Fibroblast of pulmonary artery (primary cell): Measurements from ENCODE around the gene EP400.

Experiments used
- DNase-seq: peaks from one replicate; pipeline ENCODE4 v3.0.0-alpha.2; 2010; ENCODE audit warnings: low read depth
- H3K4me3 ChIP-seq: replicated peaks from 2 replicates; pipeline ENCODE4 v1.5.1; 2011; ENCODE audit warnings: low read depth, mild to moderate bottlenecking, control low read depth, low read length, moderate library complexity
- TF ChIP-seq, protein P1 (sequence below): IDR thresholded peaks from 2 replicates; pipeline ENCODE4 v1.5.1; 2011; ENCODE audit warnings: mild to moderate bottlenecking, control low read depth, low read length, inconsistent platforms; ENCODE audit errors: missing control alignments

EP400 gene

DNA sequence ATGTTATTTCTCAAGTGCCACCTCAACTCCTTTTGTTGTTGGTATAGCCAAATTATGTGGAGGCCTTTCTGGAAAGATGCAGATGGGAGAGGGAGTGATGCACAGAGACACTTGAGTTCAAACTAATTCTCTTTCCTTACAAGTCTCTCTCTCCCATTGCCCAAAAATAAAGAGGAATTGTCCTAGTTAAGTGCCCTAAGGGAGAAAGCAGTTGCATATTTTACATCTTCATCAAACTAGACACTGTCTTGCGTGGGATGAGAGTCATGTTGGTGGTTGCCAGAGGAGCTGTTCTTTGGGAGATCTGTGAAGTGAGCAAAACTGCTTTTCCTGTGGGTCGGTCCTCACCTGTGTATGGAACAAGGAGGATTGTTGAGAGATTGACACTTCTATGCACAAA lies 72.2 kb downstream of the EP400 start:
- no peak for DNase-seq
- TF ChIP-seq, protein P1, sequence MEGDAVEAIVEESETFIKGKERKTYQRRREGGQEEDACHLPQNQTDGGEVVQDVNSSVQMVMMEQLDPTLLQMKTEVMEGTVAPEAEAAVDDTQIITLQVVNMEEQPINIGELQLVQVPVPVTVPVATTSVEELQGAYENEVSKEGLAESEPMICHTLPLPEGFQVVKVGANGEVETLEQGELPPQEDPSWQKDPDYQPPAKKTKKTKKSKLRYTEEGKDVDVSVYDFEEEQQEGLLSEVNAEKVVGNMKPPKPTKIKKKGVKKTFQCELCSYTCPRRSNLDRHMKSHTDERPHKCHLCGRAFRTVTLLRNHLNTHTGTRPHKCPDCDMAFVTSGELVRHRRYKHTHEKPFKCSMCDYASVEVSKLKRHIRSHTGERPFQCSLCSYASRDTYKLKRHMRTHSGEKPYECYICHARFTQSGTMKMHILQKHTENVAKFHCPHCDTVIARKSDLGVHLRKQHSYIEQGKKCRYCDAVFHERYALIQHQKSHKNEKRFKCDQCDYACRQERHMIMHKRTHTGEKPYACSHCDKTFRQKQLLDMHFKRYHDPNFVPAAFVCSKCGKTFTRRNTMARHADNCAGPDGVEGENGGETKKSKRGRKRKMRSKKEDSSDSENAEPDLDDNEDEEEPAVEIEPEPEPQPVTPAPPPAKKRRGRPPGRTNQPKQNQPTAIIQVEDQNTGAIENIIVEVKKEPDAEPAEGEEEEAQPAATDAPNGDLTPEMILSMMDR: no peak
- no peak overlapping the region for H3K4me3 ChIP-seq

DNA sequence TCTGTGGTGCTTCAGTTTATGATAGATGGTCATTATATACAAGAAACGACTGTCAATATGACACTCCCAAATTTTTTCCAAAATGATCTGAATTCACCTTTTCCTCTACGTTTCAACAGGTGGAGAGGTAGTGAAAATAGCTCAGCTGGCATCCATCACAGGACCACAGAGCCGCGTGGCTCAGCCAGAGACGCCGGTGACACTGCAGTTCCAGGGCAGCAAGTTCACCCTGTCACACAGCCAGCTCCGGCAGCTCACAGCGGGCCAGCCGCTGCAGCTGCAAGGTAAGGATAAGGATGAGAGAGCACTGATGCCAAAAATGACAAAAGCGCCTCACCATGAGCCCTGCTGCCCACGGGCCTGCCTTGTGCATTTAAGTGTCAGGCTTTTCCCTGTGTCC lies 73.9 kb downstream of the EP400 start:
- TF ChIP-seq, protein P1: no peak
- H3K4me3 ChIP-seq: no peak overlapping the region
- no peak for DNase-seq

DNA sequence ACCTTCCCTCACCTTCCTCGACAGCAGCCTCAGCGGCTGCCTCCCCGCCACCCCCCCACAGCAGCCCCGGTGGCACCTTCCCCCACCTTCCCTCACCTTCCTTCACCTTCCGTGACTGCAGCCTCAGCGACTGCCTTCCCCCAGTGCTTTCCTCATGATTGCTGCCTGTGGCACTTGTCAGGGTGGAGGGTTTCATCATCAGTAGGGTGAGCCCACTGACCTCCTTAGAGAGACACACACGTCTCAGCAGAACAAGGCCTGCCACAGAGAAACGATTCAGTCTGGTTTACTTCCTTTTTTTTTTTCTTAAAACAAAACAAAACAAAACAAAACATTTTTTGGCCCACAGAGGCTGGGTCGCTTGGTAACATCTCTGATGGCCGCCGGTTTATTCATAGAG lies 75.0 kb downstream of the EP400 start:
- TF ChIP-seq, protein P1: no peak
- no peak overlapping the region for H3K4me3 ChIP-seq
- DNase-seq: no peak

DNA sequence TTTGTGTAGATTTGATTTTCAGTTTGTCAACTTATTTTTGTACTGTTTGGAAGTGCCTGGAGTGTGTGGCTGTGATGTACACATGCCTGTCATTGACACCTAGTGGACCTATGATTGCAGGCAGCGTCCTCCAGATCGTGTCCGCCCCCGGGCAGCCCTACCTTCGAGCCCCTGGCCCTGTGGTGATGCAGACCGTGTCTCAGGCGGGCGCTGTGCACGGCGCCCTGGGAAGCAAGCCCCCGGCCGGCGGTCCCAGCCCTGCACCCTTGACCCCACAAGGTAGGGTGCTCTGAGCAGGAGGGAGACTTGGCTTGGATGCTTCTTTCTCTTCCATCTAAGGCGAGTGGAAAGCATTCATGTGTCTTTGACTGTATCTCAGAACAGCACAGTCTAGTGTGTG lies 75.8 kb downstream of the EP400 start:
- DNase-seq: no peak
- no peak overlapping the region for H3K4me3 ChIP-seq
- TF ChIP-seq, protein P1: no peak

DNA sequence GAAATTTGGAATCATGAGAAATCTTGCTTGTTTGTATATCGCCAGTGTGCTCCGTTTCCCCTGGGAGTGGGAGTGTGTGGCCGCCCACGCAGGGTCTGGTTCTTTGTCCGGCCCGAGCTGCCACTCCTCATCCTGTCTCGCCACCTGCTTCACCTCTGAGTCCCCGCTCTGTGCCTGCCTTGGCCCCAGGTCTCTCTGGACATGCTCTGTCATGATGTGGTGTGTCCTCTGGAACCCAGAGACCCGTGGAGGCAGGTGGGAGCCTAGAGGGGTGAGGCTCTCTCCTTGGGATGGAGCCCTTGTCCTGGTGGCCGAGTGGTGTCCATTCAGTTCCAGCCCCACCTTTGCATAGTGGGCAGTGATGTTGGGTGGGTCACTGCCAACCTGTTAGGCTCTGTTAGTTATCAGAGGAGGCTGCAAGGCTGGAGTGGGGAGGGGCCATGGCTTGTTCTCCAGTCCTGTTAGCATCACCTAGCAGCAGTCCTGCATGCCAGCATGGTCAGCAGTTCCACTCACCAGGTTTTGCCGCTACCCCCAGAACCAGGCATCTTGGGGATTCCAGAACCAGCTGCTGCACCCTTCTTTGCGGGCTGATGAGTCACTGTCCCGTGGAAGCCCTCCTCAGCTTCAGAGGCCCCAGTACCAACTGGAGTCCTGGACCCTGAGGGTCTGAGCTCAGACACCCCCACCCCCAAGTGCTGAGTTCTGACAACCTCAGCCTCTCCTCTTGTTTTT lies 76.5 kb downstream of the EP400 start:
- no peak overlapping the region for H3K4me3 ChIP-seq
- no peak for DNase-seq
- TF ChIP-seq, protein P1: no peak

DNA sequence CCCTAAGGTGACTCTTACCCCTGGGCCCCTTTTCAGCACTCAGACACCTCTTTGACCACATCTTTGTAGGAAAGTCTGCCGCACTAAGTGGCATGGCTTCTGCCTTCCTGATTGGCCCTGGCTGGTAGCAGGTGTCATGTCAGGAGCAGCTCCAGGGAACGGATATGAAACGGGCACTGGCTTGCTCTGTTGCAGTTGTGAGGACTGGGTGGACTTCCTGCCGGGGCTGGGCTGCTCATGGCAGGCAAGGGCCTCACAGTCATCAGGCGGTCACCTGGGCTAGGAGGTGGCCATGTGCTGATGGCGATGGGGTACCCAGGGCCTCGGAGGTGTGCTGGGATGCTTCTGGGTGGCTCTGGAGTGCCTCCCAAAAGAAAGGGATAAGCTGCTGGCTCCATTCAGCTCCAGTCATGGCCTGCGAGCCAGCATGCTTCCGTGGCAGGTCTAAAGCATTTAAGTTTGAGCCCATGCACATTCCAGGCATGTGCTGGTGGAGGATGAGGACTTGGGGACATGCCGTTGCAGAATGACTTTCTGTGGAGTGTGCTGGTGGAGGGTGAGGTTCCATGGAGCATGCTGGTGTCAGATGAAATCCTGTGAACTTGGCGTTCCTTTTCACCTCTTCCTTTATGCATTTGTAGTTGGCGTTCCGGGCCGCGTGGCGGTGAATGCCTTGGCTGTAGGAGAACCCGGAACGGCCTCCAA lies 77.2 kb downstream of the EP400 start:
- no peak for DNase-seq
- no peak overlapping the region for H3K4me3 ChIP-seq
- TF ChIP-seq, protein P1: no peak
